Measurements from ENCODE around the gene AMBRA1. TPM values are rescaled to one million over a fixed set of nuclear protein-coding genes. Genes with fewer than 3 reads are reported as not detected.
A peak's percentile ranks its signal among the peaks of the same experiment; 100 is the strongest.

The AMBRA1 gene
- total RNA-seq, 3 donors from 2014 or later (not counting 1 experiment from before 2014, with no cell fraction given): 41.3 to 52.7 (median 46.2) TPM

DNA sequence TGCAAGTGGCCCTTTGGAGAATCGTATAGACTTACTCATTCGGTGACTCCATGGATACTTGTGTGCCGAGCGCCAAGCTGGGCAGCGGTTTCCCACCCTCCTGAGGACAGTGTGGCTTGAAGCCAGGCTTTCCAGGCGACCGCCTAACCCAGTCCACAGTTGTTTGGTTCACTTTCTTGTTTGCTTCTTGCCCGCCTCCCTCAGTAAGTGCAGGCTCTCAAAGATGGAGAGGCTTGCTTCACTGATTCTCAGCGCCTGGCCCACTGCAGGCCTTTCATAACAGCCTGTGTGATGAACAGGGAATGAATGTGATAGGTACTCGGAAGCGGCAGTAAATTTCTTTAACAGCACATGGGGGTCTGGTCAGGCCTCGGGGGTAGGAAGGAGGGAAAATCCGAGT, 223.6 kb downstream of the AMBRA1 start:
- Mint-ChIP-seq H3K36me3 (no peaks in the 10 kb centered on the region), H3K9me3 (no peaks in the 10 kb centered on the region), H3K4me3 (no peak overlapping the region), H3K4me1 (peaks cover 6 to 34% of the 10 kb centered on the region in 2 donors), H3K27ac (no peak overlapping the region), H3K27me3 (ENCODE audit: low read depth in 2 of 2) (no peaks in the 10 kb centered on the region)
- Histone ChIP-seq H3K36me3 (ENCODE audit: control insufficient read depth, insufficient read depth, low read length) (peaks cover 72% of the 10 kb centered on the region), H3K4me1 (ENCODE audit: control insufficient read depth, insufficient read depth, low read length) (peaks cover 28% of the 10 kb centered on the region), H3K4me3 (ENCODE audit: low read length) (no peak overlapping the region), H3K27me3 (ENCODE audit: control insufficient read depth, insufficient read depth, low read length) (no peaks in the 10 kb centered on the region), H3K9me3 (ENCODE audit: control insufficient read depth, insufficient read depth, low read length) (no peaks in the 10 kb centered on the region), H3K27ac (ENCODE audit: low read length) (no peak overlapping the region)
- 96% methylated on average over 13 of the region's 13 CpGs for WGBS (ENCODE audit: insufficient coverage)
- intact Hi-C loops (cut with micrococcal nuclease): no loop called here
- DNase-seq (no peak), ATAC-seq (no peak)
- TF ChIP-seq, protein P1, sequence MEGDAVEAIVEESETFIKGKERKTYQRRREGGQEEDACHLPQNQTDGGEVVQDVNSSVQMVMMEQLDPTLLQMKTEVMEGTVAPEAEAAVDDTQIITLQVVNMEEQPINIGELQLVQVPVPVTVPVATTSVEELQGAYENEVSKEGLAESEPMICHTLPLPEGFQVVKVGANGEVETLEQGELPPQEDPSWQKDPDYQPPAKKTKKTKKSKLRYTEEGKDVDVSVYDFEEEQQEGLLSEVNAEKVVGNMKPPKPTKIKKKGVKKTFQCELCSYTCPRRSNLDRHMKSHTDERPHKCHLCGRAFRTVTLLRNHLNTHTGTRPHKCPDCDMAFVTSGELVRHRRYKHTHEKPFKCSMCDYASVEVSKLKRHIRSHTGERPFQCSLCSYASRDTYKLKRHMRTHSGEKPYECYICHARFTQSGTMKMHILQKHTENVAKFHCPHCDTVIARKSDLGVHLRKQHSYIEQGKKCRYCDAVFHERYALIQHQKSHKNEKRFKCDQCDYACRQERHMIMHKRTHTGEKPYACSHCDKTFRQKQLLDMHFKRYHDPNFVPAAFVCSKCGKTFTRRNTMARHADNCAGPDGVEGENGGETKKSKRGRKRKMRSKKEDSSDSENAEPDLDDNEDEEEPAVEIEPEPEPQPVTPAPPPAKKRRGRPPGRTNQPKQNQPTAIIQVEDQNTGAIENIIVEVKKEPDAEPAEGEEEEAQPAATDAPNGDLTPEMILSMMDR (IDR thresholded peaks at IDR 0.05): no peak

GRCh38 chr11:46369458-46370152, 224.2 kb downstream of the AMBRA1 start:
- Histone ChIP-seq H3K4me1 (ENCODE audit: control insufficient read depth, insufficient read depth, low read length) (peaks cover 35% of the 10 kb centered on the region), H3K27ac (ENCODE audit: low read length) (no peak overlapping the region), H3K9me3 (ENCODE audit: control insufficient read depth, insufficient read depth, low read length) (no peaks in the 10 kb centered on the region), H3K36me3 (ENCODE audit: control insufficient read depth, insufficient read depth, low read length) (peaks cover 68% of the 10 kb centered on the region), H3K4me3 (ENCODE audit: low read length) (no peak overlapping the region), H3K27me3 (ENCODE audit: control insufficient read depth, insufficient read depth, low read length) (no peaks in the 10 kb centered on the region)
- peaks cover 12 to 41% of the 10 kb centered on the region in 2 donors for H3K4me1 Mint-ChIP-seq
- no peaks in the 10 kb centered on the region for H3K27me3 Mint-ChIP-seq (ENCODE audit: low read depth in 2 of 2)
- WGBS (ENCODE audit: insufficient coverage): 82% methylated on average over 25 of the region's 25 CpGs
- TF ChIP-seq, protein P1 (IDR thresholded peaks at IDR 0.05): peak; percentile 76
- H3K27ac Mint-ChIP-seq: peak overlapping the region in 1 of 2 donors; percentile 29
- H3K4me3 Mint-ChIP-seq: no peak overlapping the region
- intact Hi-C loops (cut with micrococcal nuclease): no loop called here
- ATAC-seq: peak; percentile 63 to 70 (median 70)
- no peaks in the 10 kb centered on the region for H3K36me3 Mint-ChIP-seq
- H3K9me3 Mint-ChIP-seq: no peaks in the 10 kb centered on the region
- peak in 1 of 2 donors; percentile 75 for DNase-seq

DNA sequence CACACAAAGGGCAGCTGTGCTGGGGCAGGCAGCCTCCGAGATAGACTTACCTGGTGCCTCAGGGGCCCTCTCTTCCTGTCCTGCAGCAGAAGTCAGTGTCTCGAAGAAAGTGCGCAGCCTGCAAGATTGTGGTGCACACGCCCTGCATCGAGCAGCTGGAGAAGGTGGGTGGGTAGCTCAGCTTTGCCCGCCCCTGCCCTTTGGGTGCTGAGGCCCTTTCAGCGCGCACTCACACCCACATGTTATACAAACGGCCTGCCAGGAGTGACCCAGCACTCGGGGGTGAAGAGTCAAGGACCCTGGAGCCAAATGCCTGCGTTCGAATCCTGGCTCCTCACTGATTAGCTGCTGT, 225.9 kb downstream of the AMBRA1 start:
- TF ChIP-seq, protein P1 (IDR thresholded peaks at IDR 0.05): peak; percentile 40
- WGBS (ENCODE audit: insufficient coverage): 83% methylated on average over 11 of the region's 12 CpGs
- Mint-ChIP-seq H3K9me3 (no peaks in the 10 kb centered on the region), H3K27ac (peak overlapping the region; percentile 23 to 57), H3K4me3 (no peak overlapping the region), H3K4me1 (peaks cover 28 to 56% of the 10 kb centered on the region in 2 donors), H3K36me3 (no peaks in the 10 kb centered on the region), H3K27me3 (ENCODE audit: low read depth in 2 of 2) (no peaks in the 10 kb centered on the region)
- intact Hi-C loops (cut with micrococcal nuclease): loop anchor here (1.0 kb wide), 2 partner anchors 16 to 21 kb away; partner anchors contain the start of gene DGKZ
- Histone ChIP-seq H3K9me3 (ENCODE audit: control insufficient read depth, insufficient read depth, low read length) (no peaks in the 10 kb centered on the region), H3K36me3 (ENCODE audit: control insufficient read depth, insufficient read depth, low read length) (peaks cover 71% of the 10 kb centered on the region), H3K27me3 (ENCODE audit: control insufficient read depth, insufficient read depth, low read length) (no peaks in the 10 kb centered on the region), H3K4me3 (ENCODE audit: low read length) (no peak overlapping the region), H3K27ac (ENCODE audit: low read length) (no peak overlapping the region), H3K4me1 (ENCODE audit: control insufficient read depth, insufficient read depth, low read length) (peaks cover 52% of the 10 kb centered on the region)
- no peak for DNase-seq
- no peak for ATAC-seq

Data from natural killer cell (primary cell).